Muscle layer of colon (tissue), 2 donors: Measurements from ENCODE around the gene CEBPA.
"Not testable (repeated sequence)": the region's sequence is repeated elsewhere in the genome, so short reads cannot be mapped to it uniquely, and the experiment has no call there.

ENCODE experiments used
- H3K27ac ChIP-seq: one replicate; pipeline ENCODE4 v1.7.0; 2013; ENCODE audit warnings: low read depth, mild to moderate bottlenecking, low read length, moderate library complexity
- H3K27me3 ChIP-seq, 2 donors: one replicate each; pipeline ENCODE4 v1.7.0; 2013; ENCODE audit warnings: low read length in 2 of 2, mild to moderate bottlenecking in 2 of 2; ENCODE audit not compliant: insufficient read depth in 2 of 2, control insufficient read depth in 1 of 2
- H3K36me3 ChIP-seq: one replicate; pipeline ENCODE4 v1.7.0; 2013; ENCODE audit warnings: mild to moderate bottlenecking, low read length; ENCODE audit not compliant: insufficient read depth
- H3K4me1 ChIP-seq: one replicate; pipeline ENCODE4 v1.7.0; 2013; ENCODE audit warnings: mild to moderate bottlenecking, low read length; ENCODE audit not compliant: insufficient read depth
- H3K4me3 ChIP-seq, 2 donors: one replicate each; pipeline ENCODE4 v1.7.0; 2013; ENCODE audit warnings: low read length in 2 of 2, low read depth in 1 of 2, mild to moderate bottlenecking in 1 of 2, moderate library complexity in 1 of 2
- H3K9ac ChIP-seq: one replicate; pipeline ENCODE4 v1.7.0; 2013; ENCODE audit warnings: low read length
- H3K9me3 ChIP-seq: one replicate; pipeline ENCODE4 v1.7.0; 2013; ENCODE audit warnings: mild to moderate bottlenecking, low read length
- donor health status: abdominal sarcoma.
- donor health status: Adenocarcinoma of cecum.

CEBPA gene

GRCh38 chr19:33323093-33323820 lies 20.9 kb upstream of the CEBPA start:
- H3K27me3 ChIP-seq = no peaks in the 10 kb centered on the region
- H3K9ac ChIP-seq = no peak overlapping the region
- no peak overlapping the region for H3K4me3 ChIP-seq
- no peaks in the 10 kb centered on the region for H3K9me3 ChIP-seq
- no peaks in the 10 kb centered on the region for H3K36me3 ChIP-seq
- no peaks in the 10 kb centered on the region for H3K4me1 ChIP-seq
- H3K27ac ChIP-seq = no peak overlapping the region

DNA sequence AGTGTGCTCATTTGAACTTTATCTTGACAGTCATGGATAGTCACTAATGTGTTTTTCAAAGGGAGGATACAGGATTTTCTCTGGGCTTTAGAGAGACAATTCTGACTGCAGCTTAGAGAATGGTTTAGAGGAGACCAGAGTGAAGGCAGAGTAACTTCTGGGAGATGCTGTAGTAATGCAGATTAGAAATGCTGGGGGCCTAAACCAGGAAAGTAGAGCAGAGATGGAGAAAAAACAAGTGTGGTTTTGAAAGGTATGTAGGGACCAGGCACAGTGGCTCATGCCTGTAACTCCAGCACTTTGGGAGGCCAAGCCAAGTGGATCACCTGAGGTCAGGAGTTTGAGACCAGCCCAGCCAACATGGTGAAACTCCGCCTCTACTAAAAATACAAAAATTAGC lies 18.3 kb upstream of the CEBPA start:
- no peaks in the 10 kb centered on the region for H3K9me3 ChIP-seq
- no peaks in the 10 kb centered on the region for H3K27me3 ChIP-seq

GRCh38 chr19:33317991-33318390 lies 15.7 kb upstream of the CEBPA start:
- not testable (repeated sequence) for H3K27ac ChIP-seq, H3K9me3 ChIP-seq, H3K27me3 ChIP-seq, H3K36me3 ChIP-seq, H3K4me1 ChIP-seq, H3K4me3 ChIP-seq, H3K9ac ChIP-seq

More for the DNA sequence above, 18.3 kb upstream of the CEBPA start:
- peaks cover 9% of the 10 kb centered on the region for H3K4me1 ChIP-seq
- H3K4me3 ChIP-seq = no peak overlapping the region
- no peak overlapping the region for H3K9ac ChIP-seq
- H3K27ac ChIP-seq = no peak overlapping the region
- no peaks in the 10 kb centered on the region for H3K36me3 ChIP-seq

GRCh38 chr19:33317517-33317916 lies 15.2 kb upstream of the CEBPA start:
- no peaks in the 10 kb centered on the region for H3K9me3 ChIP-seq
- no peak overlapping the region for H3K4me3 ChIP-seq
- no peak overlapping the region for H3K9ac ChIP-seq
- H3K27ac ChIP-seq = no peak overlapping the region
- H3K27me3 ChIP-seq = no peaks in the 10 kb centered on the region
- no peaks in the 10 kb centered on the region for H3K36me3 ChIP-seq
- H3K4me1 ChIP-seq = peaks cover 9% of the 10 kb centered on the region

GRCh38 chr19:33316541-33317264 lies 14.4 kb upstream of the CEBPA start:
- Histone ChIP-seq H3K9me3 (no peaks in the 10 kb centered on the region), H3K9ac (no peak overlapping the region), H3K4me1 (peaks cover 9% of the 10 kb centered on the region), H3K27ac (no peak overlapping the region), H3K36me3 (no peaks in the 10 kb centered on the region), H3K4me3 (no peak overlapping the region), H3K27me3 (no peaks in the 10 kb centered on the region)

DNA sequence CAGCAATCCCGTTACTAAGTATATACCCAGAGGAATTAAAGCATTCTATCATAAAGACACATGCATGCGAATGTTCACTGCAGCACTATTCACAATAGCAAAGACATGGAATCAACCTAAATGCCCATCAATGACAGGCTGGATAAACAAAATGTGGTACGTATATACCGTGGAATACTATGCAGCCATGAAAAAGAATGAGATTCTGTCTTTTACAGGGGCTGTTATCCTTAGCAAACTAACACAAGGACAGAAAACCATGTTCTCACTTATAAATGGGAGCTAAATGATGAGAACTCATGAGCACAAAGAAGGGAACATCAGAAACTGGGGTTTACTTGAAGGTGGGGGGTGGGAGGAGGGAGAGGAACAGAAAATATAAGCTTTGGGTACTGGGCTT lies 10.5 kb upstream of the CEBPA start:
- not testable (repeated sequence) for H3K4me3 ChIP-seq, H3K4me1 ChIP-seq, H3K9me3 ChIP-seq, H3K27me3 ChIP-seq, H3K36me3 ChIP-seq, H3K9ac ChIP-seq, H3K27ac ChIP-seq

DNA sequence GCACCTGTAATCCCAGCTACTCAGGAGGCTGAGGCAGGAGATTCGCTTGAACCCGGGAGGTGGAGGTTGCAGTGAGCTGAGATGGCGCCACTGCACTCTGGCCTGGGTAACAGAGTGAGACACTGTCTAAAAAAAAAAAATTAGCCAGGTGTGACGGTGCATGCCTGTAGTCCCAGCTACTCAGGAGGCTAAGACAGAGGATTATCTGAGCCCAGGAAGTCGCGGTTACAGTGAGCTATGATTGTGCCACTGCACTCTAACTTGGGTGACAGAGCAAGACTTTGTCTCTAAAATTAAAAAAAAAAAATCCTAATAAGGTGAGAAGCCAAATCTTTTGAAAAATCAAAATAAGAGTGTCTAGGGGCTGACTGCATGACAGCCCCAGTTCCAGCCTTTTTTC lies 9.7 kb upstream of the CEBPA start:
- no peaks in the 10 kb centered on the region for H3K9me3 ChIP-seq
- H3K27ac ChIP-seq = no peak overlapping the region
- H3K4me3 ChIP-seq = no peak overlapping the region
- peaks cover 8% of the 10 kb centered on the region for H3K4me1 ChIP-seq
- no peak overlapping the region for H3K9ac ChIP-seq
- no peaks in the 10 kb centered on the region for H3K27me3 ChIP-seq
- H3K36me3 ChIP-seq = no peaks in the 10 kb centered on the region

GRCh38 chr19:33311326-33311682 lies 9.0 kb upstream of the CEBPA start:
- H3K36me3 ChIP-seq = no peaks in the 10 kb centered on the region
- H3K4me1 ChIP-seq = peaks cover under 1% of the 10 kb centered on the region
- H3K9ac ChIP-seq = no peak overlapping the region
- no peak overlapping the region for H3K27ac ChIP-seq
- no peak overlapping the region for H3K4me3 ChIP-seq
- no peaks in the 10 kb centered on the region for H3K9me3 ChIP-seq
- H3K27me3 ChIP-seq = no peaks in the 10 kb centered on the region

- Histone ChIP-seq H3K27me3 (no peaks in the 10 kb centered on the region), H3K9ac (no peak overlapping the region), H3K36me3 (no peaks in the 10 kb centered on the region), H3K4me3 (no peak overlapping the region), H3K4me1 (no peaks in the 10 kb centered on the region), H3K9me3 (no peaks in the 10 kb centered on the region), H3K27ac (no peak overlapping the region)
These were observed 8.4 kb upstream of the CEBPA start for GRCh38 chr19:33310606-33311325.

DNA sequence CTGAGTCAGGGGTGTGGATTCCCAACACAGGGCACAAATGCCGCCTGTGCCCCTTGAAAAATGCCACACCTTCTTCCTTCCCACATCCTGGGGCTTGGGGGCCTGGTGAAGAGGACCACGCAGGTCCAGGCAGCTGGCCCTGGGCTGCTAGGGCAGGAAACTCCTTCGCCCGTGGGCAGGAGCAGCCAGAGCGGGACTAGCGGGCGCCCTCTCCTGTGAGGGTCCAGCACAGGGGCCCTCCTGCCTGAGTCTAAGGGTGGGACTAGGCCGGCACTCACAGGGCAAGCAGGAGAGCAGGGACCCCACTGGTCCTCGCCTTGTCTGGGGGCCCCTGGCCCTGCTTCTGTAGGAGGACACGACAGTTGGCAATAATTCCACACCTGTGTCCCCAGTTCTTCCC lies 7.5 kb upstream of the CEBPA start:
- Histone ChIP-seq H3K27me3 (no peaks in the 10 kb centered on the region), H3K27ac (no peak overlapping the region), H3K4me3 (no peak overlapping the region), H3K4me1 (peaks cover under 1% of the 10 kb centered on the region), H3K36me3 (no peaks in the 10 kb centered on the region), H3K9me3 (no peaks in the 10 kb centered on the region), H3K9ac (no peak overlapping the region)

DNA sequence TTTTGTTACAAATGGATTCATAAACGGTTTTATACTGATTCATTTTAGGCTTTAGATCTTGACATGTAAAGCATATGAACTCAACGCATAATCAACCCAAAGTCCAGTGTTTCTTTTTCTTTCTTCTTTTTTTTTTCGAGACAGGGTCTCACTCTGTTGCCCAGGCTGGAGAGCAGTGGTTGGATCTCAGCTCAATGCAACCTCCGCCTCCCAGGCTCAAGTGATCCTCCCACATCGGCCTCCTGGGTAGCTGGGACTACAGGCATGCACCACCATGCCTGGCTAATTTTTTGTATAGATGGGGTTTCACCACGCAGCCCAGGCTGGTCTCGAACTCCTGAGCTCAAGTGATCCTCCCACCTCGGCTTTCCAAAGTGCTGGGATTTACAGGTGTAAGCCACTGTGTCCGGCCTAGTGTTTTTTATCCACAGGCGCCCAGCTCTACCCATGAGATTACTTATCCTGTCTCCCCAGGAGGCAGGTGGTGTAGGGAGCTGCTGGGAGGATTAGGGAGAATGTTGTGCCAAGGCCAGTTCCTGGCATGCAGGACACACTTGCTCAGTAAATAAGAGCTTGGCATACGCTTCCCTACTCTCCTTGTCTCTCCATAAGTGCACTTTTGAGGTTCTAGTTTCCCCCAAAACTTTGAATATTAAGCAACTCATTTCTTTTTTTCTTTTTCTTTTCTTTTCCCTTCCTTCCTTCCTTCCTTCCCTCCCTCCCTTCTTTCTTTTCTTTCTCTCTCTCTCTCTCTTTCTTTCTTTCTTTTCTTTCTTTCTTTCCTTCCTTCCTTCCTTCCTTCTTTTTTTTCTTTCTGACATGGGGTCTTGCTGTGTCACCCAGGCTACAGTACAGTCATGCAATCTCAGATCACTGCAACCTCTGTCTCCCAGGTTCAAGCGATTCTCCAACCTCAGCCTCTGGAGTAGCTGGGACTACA lies 4.8 kb upstream of the CEBPA start:
- Histone ChIP-seq H3K4me3 (no peak overlapping the region), H3K36me3 (no peaks in the 10 kb centered on the region), H3K4me1 (peaks cover 10% of the 10 kb centered on the region), H3K9me3 (no peaks in the 10 kb centered on the region), H3K27me3 (peaks cover 0 to 4% of the 10 kb centered on the region in 2 donors), H3K9ac (no peak overlapping the region), H3K27ac (no peak overlapping the region)
